Measurements from ENCODE around the gene FRA10AC1.

FRA10AC1 gene

GRCh38 chr10:93672890-93673289, 29.5 kb downstream of the FRA10AC1 start:
- Mint-ChIP-seq H3K9me3 (no peaks in the 10 kb centered on the region), H3K36me3 (peaks cover 9% of the 10 kb centered on the region), H3K27ac (no peak overlapping the region), H3K4me1 (peaks cover 3% of the 10 kb centered on the region), H3K27me3 (no peaks in the 10 kb centered on the region), H3K4me3 (no peak overlapping the region)

GRCh38 chr10:93672022-93672678, 30.2 kb downstream of the FRA10AC1 start:
- peaks cover 12% of the 10 kb centered on the region for H3K36me3 Mint-ChIP-seq
- no peaks in the 10 kb centered on the region for H3K9me3 Mint-ChIP-seq
- peak overlapping the region; percentile 19 for H3K27ac Mint-ChIP-seq
- peaks cover 3% of the 10 kb centered on the region for H3K4me1 Mint-ChIP-seq
- no peak overlapping the region for H3K4me3 Mint-ChIP-seq
- H3K27me3 Mint-ChIP-seq = no peaks in the 10 kb centered on the region

GRCh38 chr10:93671042-93671441, 31.4 kb downstream of the FRA10AC1 start:
- no peaks in the 10 kb centered on the region for H3K9me3 Mint-ChIP-seq
- H3K27ac Mint-ChIP-seq = no peak overlapping the region
- H3K36me3 Mint-ChIP-seq = peaks cover 13% of the 10 kb centered on the region
- peaks cover 3% of the 10 kb centered on the region for H3K4me1 Mint-ChIP-seq
- H3K4me3 Mint-ChIP-seq = no peak overlapping the region
- H3K27me3 Mint-ChIP-seq = no peaks in the 10 kb centered on the region

GRCh38 chr10:93670372-93670771, 32.0 kb downstream of the FRA10AC1 start:
- Mint-ChIP-seq H3K27ac (no peak overlapping the region), H3K36me3 (peaks cover 13% of the 10 kb centered on the region)

GRCh38 chr10:93667795-93668194, 34.6 kb downstream of the FRA10AC1 start:
- peaks cover 3% of the 10 kb centered on the region for H3K4me1 Mint-ChIP-seq
- peaks cover 11% of the 10 kb centered on the region for H3K36me3 Mint-ChIP-seq

More at GRCh38 chr10:93670372-93670771, 32.0 kb downstream of the FRA10AC1 start:
- Mint-ChIP-seq H3K27me3 (no peaks in the 10 kb centered on the region), H3K4me3 (no peak overlapping the region), H3K4me1 (peaks cover 3% of the 10 kb centered on the region), H3K9me3 (no peaks in the 10 kb centered on the region)

GRCh38 chr10:93666030-93666429, 36.4 kb downstream of the FRA10AC1 start:
- Mint-ChIP-seq H3K4me3 (no peak overlapping the region), H3K4me1 (no peaks in the 10 kb centered on the region), H3K27me3 (no peaks in the 10 kb centered on the region), H3K9me3 (no peaks in the 10 kb centered on the region), H3K36me3 (peaks cover 16% of the 10 kb centered on the region), H3K27ac (no peak overlapping the region)

More at GRCh38 chr10:93667795-93668194, 34.6 kb downstream of the FRA10AC1 start:
- Mint-ChIP-seq H3K27ac (no peak overlapping the region), H3K4me3 (no peak overlapping the region), H3K27me3 (no peaks in the 10 kb centered on the region), H3K9me3 (no peaks in the 10 kb centered on the region)

GRCh38 chr10:93657757-93658156, 44.6 kb downstream of the FRA10AC1 start:
- Mint-ChIP-seq H3K27ac (no peak overlapping the region), H3K9me3 (no peaks in the 10 kb centered on the region), H3K36me3 (peaks cover 14% of the 10 kb centered on the region), H3K27me3 (no peaks in the 10 kb centered on the region), H3K4me3 (no peak overlapping the region), H3K4me1 (no peaks in the 10 kb centered on the region)

GRCh38 chr10:93656155-93656554, 46.2 kb downstream of the FRA10AC1 start:
- peaks cover 10% of the 10 kb centered on the region for H3K36me3 Mint-ChIP-seq
- H3K27ac Mint-ChIP-seq = no peak overlapping the region
- H3K9me3 Mint-ChIP-seq = no peaks in the 10 kb centered on the region
- H3K4me3 Mint-ChIP-seq = no peak overlapping the region
- H3K4me1 Mint-ChIP-seq = no peaks in the 10 kb centered on the region
- H3K27me3 Mint-ChIP-seq = no peaks in the 10 kb centered on the region

- no peaks in the 10 kb centered on the region for H3K4me1 Mint-ChIP-seq
- H3K9me3 Mint-ChIP-seq = no peaks in the 10 kb centered on the region
- H3K27ac Mint-ChIP-seq = no peak overlapping the region
- H3K4me3 Mint-ChIP-seq = no peak overlapping the region
- no peaks in the 10 kb centered on the region for H3K27me3 Mint-ChIP-seq
- peaks cover 2% of the 10 kb centered on the region for H3K36me3 Mint-ChIP-seq
Observed at GRCh38 chr10:93654201-93654600, 48.2 kb downstream of the FRA10AC1 start.

- no peaks in the 10 kb centered on the region for H3K4me1 Mint-ChIP-seq
- no peaks in the 10 kb centered on the region for H3K27me3 Mint-ChIP-seq
- no peaks in the 10 kb centered on the region for H3K9me3 Mint-ChIP-seq
- no peaks in the 10 kb centered on the region for H3K36me3 Mint-ChIP-seq
- H3K27ac Mint-ChIP-seq = no peak overlapping the region
- no peak overlapping the region for H3K4me3 Mint-ChIP-seq
Observed at GRCh38 chr10:93652857-93653256, 49.5 kb downstream of the FRA10AC1 start.

- H3K4me3 Mint-ChIP-seq = no peak overlapping the region
- H3K27me3 Mint-ChIP-seq = peaks cover 12% of the 10 kb centered on the region
- no peaks in the 10 kb centered on the region for H3K36me3 Mint-ChIP-seq
- H3K4me1 Mint-ChIP-seq = no peaks in the 10 kb centered on the region
- no peak overlapping the region for H3K27ac Mint-ChIP-seq
- no peaks in the 10 kb centered on the region for H3K9me3 Mint-ChIP-seq
Observed at GRCh38 chr10:93639791-93640190, 62.6 kb downstream of the FRA10AC1 start.

GRCh38 chr10:93630625-93631557, 71.5 kb downstream of the FRA10AC1 start:
- peaks cover 4% of the 10 kb centered on the region for H3K27me3 Mint-ChIP-seq
- no peaks in the 10 kb centered on the region for H3K9me3 Mint-ChIP-seq
- no peak overlapping the region for H3K4me3 Mint-ChIP-seq
- no peaks in the 10 kb centered on the region for H3K36me3 Mint-ChIP-seq
- no peaks in the 10 kb centered on the region for H3K4me1 Mint-ChIP-seq
- H3K27ac Mint-ChIP-seq = no peak overlapping the region

- Mint-ChIP-seq H3K36me3 (no peaks in the 10 kb centered on the region), H3K4me3 (no peak overlapping the region), H3K9me3 (no peaks in the 10 kb centered on the region), H3K4me1 (no peaks in the 10 kb centered on the region), H3K27ac (no peak overlapping the region), H3K27me3 (peaks cover 9% of the 10 kb centered on the region)
Observed at GRCh38 chr10:93629647-93630305, 72.6 kb downstream of the FRA10AC1 start.

- Mint-ChIP-seq H3K9me3 (no peaks in the 10 kb centered on the region), H3K27me3 (peaks cover 9% of the 10 kb centered on the region), H3K36me3 (no peaks in the 10 kb centered on the region), H3K4me1 (no peaks in the 10 kb centered on the region), H3K4me3 (no peak overlapping the region), H3K27ac (no peak overlapping the region)
Observed at GRCh38 chr10:93628858-93629257, 73.5 kb downstream of the FRA10AC1 start.

GRCh38 chr10:93622942-93623341, 79.5 kb downstream of the FRA10AC1 start:
- Mint-ChIP-seq H3K4me1 (no peaks in the 10 kb centered on the region), H3K27ac (no peak overlapping the region), H3K9me3 (no peaks in the 10 kb centered on the region), H3K27me3 (peaks cover 7% of the 10 kb centered on the region), H3K4me3 (no peak overlapping the region), H3K36me3 (no peaks in the 10 kb centered on the region)

GRCh38 chr10:93620925-93621324, 81.5 kb downstream of the FRA10AC1 start:
- Mint-ChIP-seq H3K27ac (no peak overlapping the region), H3K9me3 (no peaks in the 10 kb centered on the region), H3K27me3 (peaks cover 5% of the 10 kb centered on the region), H3K36me3 (no peaks in the 10 kb centered on the region), H3K4me3 (no peak overlapping the region), H3K4me1 (no peaks in the 10 kb centered on the region)
